NCI-H146 (cell line): ENCODE data around the gene TPO.

Experiments
- DNase-seq: peaks from one replicate; lab custom pipeline; 2025; lab: John Stamatoyannopoulos, UW

The TPO gene

DNA sequence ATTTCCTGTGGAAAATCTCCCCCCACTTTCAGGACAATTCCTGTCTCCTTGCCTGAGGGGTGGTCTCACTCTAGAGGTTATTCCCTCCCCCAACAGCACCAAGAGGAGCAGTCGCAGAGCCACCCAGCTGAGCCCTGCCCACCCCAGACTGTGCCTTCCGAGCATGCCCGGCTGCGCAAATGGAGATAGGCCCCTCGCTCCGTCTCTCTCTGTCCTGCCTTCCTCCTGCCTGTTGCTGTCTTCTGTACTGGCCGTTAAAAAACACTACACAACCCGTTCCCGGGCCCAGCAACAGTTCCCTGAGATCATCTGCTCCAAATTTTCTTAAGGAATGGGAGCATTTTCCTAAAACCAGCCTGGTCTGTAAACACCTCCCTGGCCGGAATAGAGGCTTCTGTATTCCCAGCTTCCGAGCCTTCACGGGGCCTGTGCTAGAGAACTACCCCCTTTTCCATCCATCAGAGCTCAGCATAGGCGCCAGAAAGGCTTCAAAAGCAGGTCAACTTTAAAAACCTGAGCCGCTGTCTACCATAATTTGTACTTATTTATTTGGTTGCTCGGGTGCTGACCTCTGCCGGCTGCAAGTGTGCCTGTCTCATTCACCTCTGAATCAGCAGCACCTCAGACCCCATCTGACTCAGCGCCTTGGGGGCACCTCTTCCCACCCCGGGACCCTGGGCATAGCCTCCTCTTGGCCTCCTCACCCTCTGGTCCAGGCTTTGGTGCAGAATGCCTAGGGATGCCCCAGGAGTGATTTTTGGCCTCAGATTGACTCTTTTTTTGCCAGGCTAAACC lies 171.6 kb downstream of the TPO start:
- DNase-seq, result no peak

DNA sequence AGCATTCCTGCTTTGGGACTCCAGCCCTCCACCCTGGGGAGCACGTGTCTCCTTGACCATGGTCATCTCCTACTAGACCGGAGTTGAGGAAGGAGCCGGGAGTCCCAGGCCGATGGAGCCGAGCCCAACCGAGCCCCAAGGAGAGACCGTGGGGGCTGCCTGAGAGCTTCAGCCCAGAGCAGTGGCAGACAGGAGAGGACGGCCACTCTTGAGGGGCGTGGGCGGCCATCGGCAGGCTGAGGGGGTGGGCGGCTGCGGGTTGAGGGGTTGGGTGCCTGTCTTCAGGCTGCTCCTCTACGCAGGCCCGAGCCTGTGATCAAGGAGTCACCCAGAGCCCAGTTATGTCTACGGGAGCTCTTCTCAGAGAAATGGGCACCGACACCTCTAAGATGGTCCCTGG lies 172.4 kb downstream of the TPO start:
- no peak for DNase-seq

DNA sequence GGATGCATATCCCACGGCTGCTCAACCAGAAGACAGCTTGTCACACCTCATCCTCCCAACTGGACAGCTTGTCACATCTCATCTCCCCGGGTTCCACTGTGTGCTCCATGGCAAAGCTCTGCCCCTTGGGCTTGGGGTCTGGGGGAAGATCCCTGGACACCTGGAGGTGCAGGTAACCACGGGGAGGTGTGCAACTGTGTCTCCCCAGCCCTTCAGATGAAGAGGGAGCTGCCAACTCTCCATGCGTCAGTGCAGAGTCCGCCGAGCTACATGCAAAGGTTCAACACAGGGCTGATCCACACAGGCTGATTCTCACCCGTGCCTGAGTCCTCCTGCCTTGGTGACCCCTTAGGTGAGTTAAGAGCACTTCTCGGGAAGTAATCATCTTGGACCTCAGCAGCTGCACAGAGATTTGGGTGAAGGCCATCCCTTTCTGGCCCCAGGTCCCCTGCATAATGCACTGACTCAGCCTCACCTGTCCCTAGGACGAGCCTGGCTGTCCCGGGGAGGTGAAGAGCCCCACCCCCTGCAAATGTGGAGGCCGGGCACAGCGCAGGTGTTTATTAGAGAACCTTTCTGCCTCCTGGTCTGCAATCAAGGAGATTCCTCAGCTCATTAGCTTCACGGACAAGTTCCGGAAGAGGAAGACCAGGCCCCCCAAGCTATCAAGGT lies 173.1 kb downstream of the TPO start:
- no peak for DNase-seq

DNA sequence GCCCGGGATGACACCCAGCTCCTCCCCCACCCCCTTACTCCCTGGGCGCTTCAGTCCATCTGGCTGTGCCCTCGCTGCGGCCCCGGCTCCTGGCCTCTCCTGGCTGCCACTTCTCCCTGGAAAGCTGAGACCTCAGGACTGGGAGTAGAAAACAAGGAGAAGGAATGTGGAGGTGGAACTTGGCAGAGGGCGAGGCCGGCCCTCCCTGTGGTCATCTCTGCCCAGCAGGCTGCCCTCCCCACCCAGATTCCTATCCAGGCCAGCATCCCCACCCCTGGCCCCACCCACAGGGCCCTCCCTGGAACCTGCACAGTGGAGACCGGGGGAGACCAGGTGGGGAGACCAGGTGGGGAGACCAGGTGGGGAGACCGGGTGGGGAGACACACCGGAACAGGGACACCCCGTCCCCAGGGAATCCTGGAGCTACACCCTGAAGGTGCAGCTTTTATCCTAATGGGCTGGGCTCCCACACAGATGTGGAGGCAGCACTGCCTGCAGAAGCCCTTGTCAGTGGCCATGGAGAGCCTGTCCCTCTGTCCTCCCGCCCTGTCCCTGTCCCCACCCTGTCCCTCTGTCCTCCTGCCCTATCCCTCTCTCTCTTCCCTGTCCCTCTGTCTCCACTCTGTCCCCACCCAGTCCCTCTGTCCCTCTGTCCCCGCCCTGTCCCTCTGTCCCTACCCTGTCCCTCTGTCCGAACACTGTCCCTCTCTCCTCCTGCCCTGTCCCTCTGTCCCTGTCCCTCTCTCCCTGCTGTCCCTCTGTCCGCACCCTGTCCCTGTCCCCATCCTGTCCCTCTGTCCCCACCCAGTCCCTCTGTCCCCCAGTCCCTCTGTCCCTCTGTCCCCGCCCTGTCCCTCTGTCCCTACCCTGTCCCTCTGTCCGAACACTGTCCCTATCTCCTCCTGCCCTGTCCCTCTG lies 173.9 kb downstream of the TPO start:
- no peak for DNase-seq

DNA sequence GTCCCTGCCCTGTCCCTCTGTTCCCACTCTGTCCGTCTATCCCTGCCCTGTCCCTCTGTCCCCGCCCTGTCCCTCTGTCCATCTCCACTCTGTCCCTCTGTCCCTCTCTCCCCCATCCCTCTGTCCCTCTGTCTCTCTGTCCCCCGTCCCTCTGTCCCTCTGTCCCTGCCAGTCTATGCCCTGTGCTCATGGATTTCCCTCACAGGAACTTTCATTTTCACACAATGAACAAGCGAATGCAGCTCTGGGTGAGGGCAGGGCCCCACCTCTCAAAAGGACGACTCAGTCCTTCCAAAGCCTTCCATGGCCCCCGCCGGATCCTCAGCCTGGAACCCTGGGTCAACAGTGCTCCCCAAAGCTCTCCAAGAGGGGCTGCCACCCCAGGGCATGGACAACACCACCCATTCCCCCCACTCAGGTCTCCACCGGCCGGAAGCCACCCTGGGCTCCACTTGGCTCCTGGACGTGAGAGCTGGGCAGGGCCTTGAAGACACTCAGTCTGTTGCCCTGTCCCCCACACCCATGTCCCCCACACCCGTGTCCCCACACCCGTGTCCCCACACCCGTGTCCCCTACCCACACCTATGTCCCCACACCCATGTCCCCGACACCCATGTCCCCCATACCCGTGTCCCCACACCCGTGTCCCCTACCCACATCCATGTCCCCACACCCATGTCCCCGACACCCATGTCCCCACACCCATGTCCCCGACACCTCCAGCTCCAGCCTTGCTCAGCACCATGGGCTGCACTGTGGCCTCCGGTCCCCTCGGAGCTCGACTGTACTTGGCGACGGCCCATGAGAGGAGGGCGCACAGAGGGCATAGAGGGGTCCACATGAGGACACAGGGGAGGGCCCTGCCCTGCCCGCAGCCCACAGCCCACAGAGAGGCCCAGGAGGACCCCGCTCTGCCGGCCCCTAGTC lies 175.1 kb downstream of the TPO start:
- DNase-seq, result no peak

DNA sequence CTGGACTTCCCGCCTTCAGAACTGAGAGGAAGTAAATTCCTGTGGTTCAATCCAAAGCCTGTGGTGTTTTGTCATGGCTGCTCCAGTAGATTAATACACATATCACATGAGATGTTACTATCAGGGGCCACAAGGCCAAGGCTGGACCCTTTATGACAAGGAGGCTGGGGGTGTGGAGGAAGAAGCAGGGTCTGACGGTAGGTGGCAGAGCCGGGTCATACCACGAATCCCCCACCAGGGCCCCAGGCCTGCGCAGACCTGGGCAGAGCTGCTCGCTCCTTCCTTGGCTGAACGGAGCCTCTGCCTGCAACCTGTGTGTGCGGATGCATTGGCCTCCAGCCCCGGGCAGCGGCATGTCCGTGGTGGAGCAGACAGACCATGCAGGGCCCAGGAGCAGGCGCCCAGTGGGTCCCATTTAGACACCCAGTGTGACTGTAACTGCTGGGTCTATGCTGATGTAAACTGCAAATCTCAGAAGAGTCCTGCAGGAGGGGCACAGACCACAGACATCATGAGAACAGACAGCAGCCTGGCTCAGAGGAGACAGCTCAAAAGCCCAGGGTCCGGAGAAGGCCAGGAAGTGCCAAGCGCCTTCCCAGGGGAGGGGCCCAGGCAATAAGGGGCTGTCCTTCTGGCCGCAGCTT lies 175.8 kb downstream of the TPO start:
- DNase-seq, result no peak

DNA sequence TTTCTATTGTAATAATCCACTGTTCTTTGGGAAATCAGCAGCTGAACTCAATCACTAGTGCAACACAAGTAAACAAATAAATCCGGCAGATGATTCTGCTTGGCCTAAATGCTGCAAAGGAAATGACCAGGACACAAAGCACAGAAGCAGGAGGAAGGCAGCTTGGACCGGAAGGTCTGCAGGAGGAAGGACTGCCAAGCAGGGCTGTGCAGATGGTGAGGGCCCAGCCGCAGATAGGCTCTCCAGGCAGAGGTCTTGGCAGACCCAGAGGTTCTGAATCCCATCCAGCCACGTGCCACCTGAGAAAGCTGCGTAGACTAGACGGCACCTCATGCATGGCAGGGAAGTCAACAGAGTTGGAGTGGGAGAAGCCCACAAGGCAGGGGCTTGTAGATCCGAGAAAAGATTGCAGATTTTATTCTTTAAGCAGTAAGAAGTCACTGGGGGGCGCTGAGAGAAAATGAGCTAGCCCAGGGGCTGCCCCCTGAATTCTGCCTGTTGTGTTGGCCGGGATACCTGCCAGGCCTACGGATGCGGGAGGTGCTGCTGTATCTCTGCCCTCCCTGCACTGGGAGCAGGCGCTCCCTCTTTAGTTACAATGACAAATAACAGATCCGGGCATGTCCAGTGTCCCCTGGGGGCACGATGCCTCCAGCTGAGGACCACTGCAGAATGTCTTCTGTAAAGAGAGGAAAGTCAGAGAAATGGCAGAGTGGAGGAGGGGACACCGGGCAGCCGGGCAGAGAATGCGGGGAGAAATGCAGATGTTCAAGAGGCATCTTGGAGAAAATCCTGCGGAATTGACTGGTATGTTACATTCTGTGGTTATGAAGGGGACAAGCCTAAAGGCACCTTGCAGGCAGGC lies 177.6 kb downstream of the TPO start:
- no peak for DNase-seq

DNA sequence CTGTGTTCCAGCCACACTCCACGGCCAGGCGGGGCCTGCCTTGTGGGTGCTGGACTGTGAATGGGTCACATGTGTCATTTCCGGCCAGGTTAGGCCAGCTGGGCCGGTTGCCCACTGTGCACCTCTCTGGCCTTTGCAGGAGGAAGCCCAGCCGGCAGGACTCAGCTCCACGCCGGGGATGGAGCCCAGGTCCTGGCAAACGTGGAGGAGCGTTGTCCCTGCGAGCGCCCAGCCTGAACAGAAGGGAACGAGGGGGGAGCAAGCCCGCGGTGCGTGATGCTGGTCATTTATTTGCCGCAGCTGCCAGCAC lies 178.2 kb downstream of the TPO start:
- no peak for DNase-seq
